Neural cell (in vitro differentiated cells): Measurements from ENCODE around the gene SLC10A7. TPM values are rescaled to one million over a fixed set of nuclear protein-coding genes. Genes with fewer than 3 reads are reported as not detected.

Experiments used
- H2AFZ ChIP-seq: fragments of 200-600, 300-800 bp; sonication (generic), shearing (Covaris generic); 2 replicates; pipeline ENCODE4 v1.6.0; 2014; ENCODE audit warnings: low read depth, mild to moderate bottlenecking, antibody characterized with exemption, low read length, moderate library complexity
- H3F3A ChIP-seq: fragments of 200-600 bp; shearing (Covaris generic); 2 replicates; pipeline ENCODE4 v1.6.1; 2016; ENCODE audit warnings: mild to moderate bottlenecking, moderate library complexity, mixed read lengths, antibody characterized with exemption, low read length; ENCODE audit not compliant: insufficient read depth, poor library complexity, severe bottlenecking
- H3K27ac ChIP-seq: fragments of 200-600, 300-800 bp; sonication (generic), shearing (Covaris generic); 2 replicates; pipeline ENCODE4 v1.5.1; 2014; ENCODE audit warnings: mild to moderate bottlenecking, low read length, moderate library complexity
- H3K27me3 ChIP-seq: fragments of 300-800, 200-600 bp; sonication (generic), shearing (Covaris generic); 2 replicates; pipeline ENCODE4 v1.6.0; 2014; ENCODE audit warnings: mild to moderate bottlenecking, low read depth, low read length, moderate library complexity; ENCODE audit not compliant: insufficient read depth
- H3K36me3 ChIP-seq: fragments of 300-800, 200-600 bp; sonication (generic), shearing (Covaris generic); 2 replicates; pipeline ENCODE4 v1.5.1; 2014; ENCODE audit warnings: mild to moderate bottlenecking, antibody characterized with exemption, low read length, moderate library complexity; ENCODE audit not compliant: insufficient read depth
- H3K4me2 ChIP-seq: fragments of 300-800, 200-600 bp; sonication (generic), shearing (Covaris generic); 2 replicates; pipeline ENCODE4 v1.6.0; 2014; ENCODE audit warnings: mild to moderate bottlenecking, low read length
- H3K4me3 ChIP-seq: fragments of 300-800, 200-600 bp; sonication (generic), shearing (Covaris generic); 2 replicates; pipeline ENCODE4 v1.5.1; 2014; ENCODE audit warnings: mild to moderate bottlenecking, low read length, moderate library complexity
- H3K79me2 ChIP-seq: fragments of 200-600 bp; shearing (Covaris generic); replicated peaks from 2 replicates; pipeline ENCODE4 v1.6.0; 2014; ENCODE audit warnings: mild to moderate bottlenecking, low read length, moderate library complexity; ENCODE audit not compliant: insufficient read depth
- H3K9ac ChIP-seq: fragments of 300-800, 200-600 bp; sonication (generic), shearing (Covaris generic); 2 replicates; pipeline ENCODE4 v1.6.1; 2016; ENCODE audit warnings: mild to moderate bottlenecking, low read length, mixed read lengths
- H3K9me2 ChIP-seq: fragments of 200-600 bp; shearing (Covaris generic); 2 replicates; pipeline ENCODE4 v1.6.1; 2016; ENCODE audit warnings: mild to moderate bottlenecking, low read length, mixed read lengths; ENCODE audit not compliant: insufficient read depth
- H3K9me3 ChIP-seq: fragments of 200-600, 300-800 bp; sonication (generic), shearing (Covaris generic); 2 replicates; pipeline ENCODE4 v1.6.1; 2016; ENCODE audit warnings: mild to moderate bottlenecking, mixed run types, low read length, moderate library complexity, mixed read lengths
- H4K20me1 ChIP-seq: fragments of 200-600 bp; shearing (Covaris generic); 2 replicates; pipeline ENCODE4 v1.6.1; 2016; ENCODE audit warnings: mild to moderate bottlenecking, mixed run types; ENCODE audit not compliant: insufficient read depth
- CTCF ChIP-seq: fragments of 450-650 bp; IDR thresholded peaks from 2 replicates; pipeline ENCODE4 v1.5.1; 2014; ENCODE audit warnings: antibody characterized with exemption, mild to moderate bottlenecking, moderate library complexity; ENCODE audit not compliant: poor library complexity, severe bottlenecking
- EP300 ChIP-seq: fragments of 450-650 bp; conservative IDR thresholded peaks from 2 replicates; pipeline ENCODE4 v1.6.1; 2014; ENCODE audit warnings: antibody characterized with exemption, mild to moderate bottlenecking, moderate library complexity; ENCODE audit not compliant: poor library complexity, severe bottlenecking
- EZH2 ChIP-seq: fragments of 200-600, 300-800 bp; shearing (Covaris generic), sonication (generic); IDR thresholded peaks from 2 replicates; pipeline ENCODE4 v1.6.1; 2014; ENCODE audit warnings: antibody characterized with exemption, low read length, borderline replicate concordance, mild to moderate bottlenecking; ENCODE audit not compliant: insufficient read depth, poor library complexity, severe bottlenecking
- MXI1 ChIP-seq: fragments of 450-650 bp; conservative IDR thresholded peaks from 2 replicates; pipeline ENCODE4 v1.6.1; 2014; ENCODE audit warnings: antibody characterized with exemption, mild to moderate bottlenecking; ENCODE audit not compliant: poor library complexity, severe bottlenecking
- POLR2AphosphoS5 ChIP-seq: IDR thresholded peaks from 2 replicates; pipeline ENCODE4 v1.6.1; 2012
- RAD21 ChIP-seq: fragments of 450-650 bp; conservative IDR thresholded peaks from 2 replicates; pipeline ENCODE4 v1.6.1; 2014; ENCODE audit warnings: antibody characterized with exemption, mild to moderate bottlenecking, moderate library complexity
- REST ChIP-seq: IDR thresholded peaks from 2 replicates; pipeline ENCODE4 v1.6.1; 2012; ENCODE audit warnings: borderline replicate concordance
- SMC3 ChIP-seq: fragments of 450-650 bp; conservative IDR thresholded peaks from 2 replicates; pipeline ENCODE4 v1.6.1; 2014; ENCODE audit warnings: antibody characterized with exemption, mild to moderate bottlenecking, moderate library complexity; ENCODE audit not compliant: poor library complexity
- TAF1 ChIP-seq: IDR thresholded peaks from 2 replicates; pipeline ENCODE4 v1.6.1; 2012; ENCODE audit warnings: low read depth
- polyA plus RNA-seq: library from polyadenylated mRNA; depleted of rRNA; stranded (reverse); fragments of >200 nt; gene quantifications from 2 replicates; pipeline ENCODE4 v1.2.3, GENCODE V29; 2014

The SLC10A7 gene
- polyA plus RNA-seq, 1 donor from 2014 or later, result 5.5 TPM

- Histone ChIP-seq H3K9me3 (peaks cover 1% of the 10 kb centered on the region), H3K27ac (no peak overlapping the region), H3K79me2 (no peaks in the 10 kb centered on the region), H4K20me1 (no peaks in the 10 kb centered on the region), H3K9me2 (no peaks in the 10 kb centered on the region), H2AFZ (no peak overlapping the region), H3K4me3 (no peak overlapping the region), H3K9ac (no peak overlapping the region), H3K4me2 (no peak overlapping the region), H3K27me3 (no peaks in the 10 kb centered on the region), H3F3A (no peaks in the 10 kb centered on the region), H3K36me3 (no peaks in the 10 kb centered on the region)
- no peak for TF ChIP-seq RAD21
- TF ChIP-seq CTCF, result no peak
- TF ChIP-seq REST, result no peak
- no peak for TF ChIP-seq EP300
- TF ChIP-seq POLR2AphosphoS5, result no peak
Measured at GRCh38 chr4:146370841-146371240, 150.9 kb downstream of the SLC10A7 start.

- no peaks in the 10 kb centered on the region for H3K27me3 ChIP-seq
- H3F3A ChIP-seq, result no peaks in the 10 kb centered on the region
- no peaks in the 10 kb centered on the region for H3K9me2 ChIP-seq
- H3K9me3 ChIP-seq, result peaks cover 7% of the 10 kb centered on the region
- H3K9ac ChIP-seq, result no peak overlapping the region
- TF ChIP-seq TAF1, result no peak
- TF ChIP-seq EP300, result no peak
- TF ChIP-seq REST, result no peak
- TF ChIP-seq SMC3, result no peak
- no peak for TF ChIP-seq EZH2
- TF ChIP-seq RAD21, result no peak
- TF ChIP-seq CTCF, result no peak
- no peak for TF ChIP-seq POLR2AphosphoS5
- TF ChIP-seq MXI1, result no peak
- no peak overlapping the region for H3K4me3 ChIP-seq
- no peak overlapping the region for H3K27ac ChIP-seq
- H3K79me2 ChIP-seq, result no peaks in the 10 kb centered on the region
- H3K4me2 ChIP-seq, result no peak overlapping the region
- no peaks in the 10 kb centered on the region for H3K36me3 ChIP-seq
- no peaks in the 10 kb centered on the region for H4K20me1 ChIP-seq
- H2AFZ ChIP-seq, result no peak overlapping the region
Measured at GRCh38 chr4:146369446-146369845, 152.3 kb downstream of the SLC10A7 start.
